GM10847 (cell line): ENCODE measurements around the gene SLC35G6.

Experiments used
- POLR2A ChIP-seq: IDR thresholded peaks from 2 replicates; pipeline ENCODE4 v1.6.1; 2011; ENCODE audit not compliant: insufficient read length; ENCODE audit errors: extremely low read depth

Gene SLC35G6

DNA sequence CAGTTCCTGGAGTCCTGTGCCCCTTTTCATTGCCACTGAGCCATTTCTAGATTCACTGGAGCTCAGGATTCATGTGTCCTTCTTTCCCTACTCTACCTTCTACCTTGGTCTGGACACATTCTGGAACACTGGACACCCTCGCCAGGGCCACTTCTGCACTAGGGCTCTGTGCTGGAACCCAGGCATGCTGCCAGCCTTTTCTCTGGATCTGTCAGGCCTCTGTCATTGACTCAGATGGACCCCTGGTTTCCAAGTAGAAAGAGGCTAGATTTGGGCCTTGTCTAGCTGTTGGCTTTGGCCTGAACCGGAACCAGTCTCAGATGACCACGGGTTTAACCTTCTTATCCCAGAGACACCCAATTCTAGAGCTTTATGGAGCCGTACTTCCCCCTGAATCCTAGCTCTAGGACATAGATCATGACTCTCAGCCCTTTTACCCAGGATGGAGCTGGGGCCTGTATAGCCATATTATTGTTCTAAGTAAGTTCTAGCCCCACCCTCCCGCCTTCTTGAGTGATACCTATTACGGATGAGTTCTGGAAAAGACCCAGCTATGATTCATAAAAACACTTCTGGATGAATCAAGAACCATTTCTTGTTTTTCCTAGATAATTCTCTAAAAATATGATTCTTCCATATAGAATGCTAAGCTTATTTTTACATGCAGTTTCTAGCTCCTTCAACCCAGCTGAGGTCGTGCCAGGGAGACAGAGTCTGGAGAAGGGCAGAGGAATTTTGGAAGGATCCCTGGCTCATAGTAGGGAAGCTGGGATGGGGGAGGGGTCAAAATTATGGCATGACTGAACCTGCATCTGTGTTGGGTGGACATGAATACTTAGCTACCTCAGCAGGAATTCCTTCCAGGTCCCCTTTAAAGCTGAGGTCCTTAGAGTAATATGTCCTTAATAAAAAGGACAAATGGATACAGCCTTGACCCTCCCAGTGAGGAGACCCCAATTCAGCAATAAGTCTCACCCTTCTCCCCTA, 37.5 kb upstream of the SLC35G6 start:
- TF ChIP-seq POLR2A: no peak

DNA sequence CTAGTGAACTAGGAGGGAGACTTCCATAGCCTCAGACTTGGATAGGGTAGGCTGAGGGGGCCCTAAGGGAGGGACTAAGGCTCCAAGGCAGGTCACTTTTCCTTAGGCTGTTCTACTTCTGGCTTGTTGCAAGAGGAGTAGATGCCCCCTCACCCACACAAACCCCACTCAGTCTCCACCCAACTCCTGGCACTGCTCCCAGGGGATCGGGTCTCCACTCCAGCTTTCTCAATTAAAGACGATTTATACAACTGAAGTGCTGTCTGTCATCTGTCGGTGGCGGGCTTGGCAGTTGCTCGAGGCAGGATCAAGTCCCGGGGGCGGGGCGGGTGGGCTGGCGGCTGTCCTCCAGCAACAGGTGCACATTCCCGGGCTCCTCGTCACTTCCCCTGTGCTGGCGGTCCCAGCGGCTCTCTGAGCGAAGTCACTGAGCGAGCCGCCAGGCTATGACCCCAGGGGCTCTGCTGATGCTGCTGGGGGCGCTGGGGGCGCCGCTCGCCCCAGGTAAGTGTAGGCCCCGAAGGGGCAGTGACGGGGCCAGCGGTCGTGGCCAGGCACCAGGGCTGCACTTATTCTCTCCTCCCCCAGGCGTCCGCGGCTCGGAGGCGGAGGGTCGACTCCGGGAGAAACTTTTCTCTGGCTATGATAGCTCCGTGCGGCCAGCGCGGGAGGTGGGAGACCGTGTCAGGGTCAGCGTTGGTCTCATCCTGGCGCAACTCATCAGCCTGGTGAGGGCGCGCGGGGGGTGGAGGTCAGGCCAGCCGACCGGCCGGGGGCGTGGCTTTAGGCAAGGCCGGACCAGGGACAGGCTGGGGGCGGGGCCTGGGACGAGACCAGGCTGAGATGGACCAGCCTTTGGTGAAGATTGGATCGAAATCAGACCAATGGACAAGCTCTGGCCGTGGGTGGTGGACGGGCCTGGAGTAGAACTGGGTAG, 36.3 kb upstream of the SLC35G6 start, which contains the start of gene CHRNB1:
Gene CHRNB1 (plus strand): TSS at position 380 of the 937 bp plus-strand sequence. CDS start 67 bp downstream, at position 447.
- no peak for TF ChIP-seq POLR2A

- TF ChIP-seq POLR2A: no peak
These were observed 35.7 kb upstream of the SLC35G6 start for GRCh38 chr17:7445619-7445968.

- no peak for TF ChIP-seq POLR2A
These were observed 32.8 kb upstream of the SLC35G6 start for GRCh38 chr17:7448461-7448860.

- TF ChIP-seq POLR2A: no peak
These were observed 21.2 kb upstream of the SLC35G6 start for GRCh38 chr17:7459961-7460545.

DNA sequence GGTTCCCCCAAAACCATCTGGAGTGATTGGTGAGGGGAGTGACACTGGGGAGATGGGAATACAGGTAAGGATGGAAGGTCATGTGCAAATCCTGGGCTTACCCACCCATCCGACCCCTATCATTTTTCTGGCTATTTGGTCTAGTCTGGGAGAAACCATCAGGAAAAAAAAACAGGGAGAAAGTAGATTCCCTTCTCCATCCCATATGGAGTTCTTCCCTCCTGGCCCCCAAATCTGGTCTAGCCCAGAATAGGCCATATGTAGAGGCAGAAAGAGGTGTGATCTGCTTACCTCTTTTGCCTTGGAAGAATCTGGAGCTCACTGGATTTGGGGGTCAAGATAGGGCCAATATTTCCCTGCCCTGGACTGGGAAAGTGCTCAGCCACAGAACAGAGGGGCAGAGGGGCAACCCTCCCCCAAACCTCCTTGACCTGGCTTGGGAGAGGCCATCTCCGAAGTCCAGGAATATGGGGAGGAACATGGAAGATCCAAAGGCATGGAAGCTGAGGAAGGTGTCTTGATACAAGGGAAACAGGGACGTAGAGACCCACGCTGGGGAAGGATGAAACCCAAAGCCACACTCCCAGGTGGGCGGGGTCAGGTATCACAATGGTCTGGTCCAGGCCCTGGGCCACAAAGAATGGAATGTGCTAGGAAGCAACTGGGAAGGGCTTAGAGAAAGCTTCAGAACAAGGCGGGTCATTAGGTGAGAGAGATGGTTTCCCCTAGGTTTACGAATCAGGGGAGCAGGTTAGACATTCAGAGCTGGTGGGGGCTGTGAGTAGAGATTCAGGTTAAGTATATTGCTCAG, 20.2 kb upstream of the SLC35G6 start:
- TF ChIP-seq POLR2A: no peak

- no peak for TF ChIP-seq POLR2A
These were observed 18.5 kb upstream of the SLC35G6 start for GRCh38 chr17:7462474-7463371.

GRCh38 chr17:7463372-7463846, 17.8 kb upstream of the SLC35G6 start:
- TF ChIP-seq POLR2A: no peak

DNA sequence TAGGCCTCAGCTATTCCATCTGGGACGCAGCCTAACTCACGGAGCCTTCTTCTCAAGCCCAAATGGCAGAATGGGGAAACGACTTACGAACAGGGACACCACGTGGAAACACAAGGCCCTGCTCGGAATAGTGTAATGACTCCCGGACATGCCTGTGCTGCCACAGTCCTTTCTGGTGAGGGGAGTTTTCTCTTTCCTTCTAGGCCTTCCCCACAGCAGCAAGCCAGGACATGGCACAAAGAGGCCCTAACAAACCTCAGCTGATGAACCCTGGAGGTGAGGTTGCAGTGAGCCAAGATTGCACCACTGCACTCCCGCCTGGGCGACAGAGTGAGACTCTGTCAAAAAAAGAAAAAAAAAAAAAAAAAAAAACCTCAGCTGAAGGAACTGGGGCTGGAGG, 17.2 kb upstream of the SLC35G6 start:
- TF ChIP-seq POLR2A: no peak

GRCh38 chr17:7465597-7466275, 15.5 kb upstream of the SLC35G6 start:
- TF ChIP-seq POLR2A: no peak

DNA sequence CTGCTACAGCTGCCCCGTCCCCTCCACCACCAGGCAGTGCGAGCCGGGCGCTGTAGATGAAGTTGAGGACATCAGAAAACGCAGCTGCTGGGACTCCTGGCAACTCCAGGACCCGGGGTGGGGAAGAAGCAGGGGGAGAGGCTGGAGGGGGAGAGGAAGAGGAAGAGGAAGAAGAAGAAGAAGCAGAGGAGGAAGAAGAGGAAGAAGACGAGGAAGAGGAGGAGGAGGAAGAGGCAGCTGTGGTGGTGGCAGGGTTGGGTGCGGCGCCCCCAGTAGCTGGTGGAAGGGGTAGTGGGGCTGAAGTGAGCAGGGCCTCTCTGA, 15.0 kb upstream of the SLC35G6 start:
- TF ChIP-seq POLR2A: no peak

DNA sequence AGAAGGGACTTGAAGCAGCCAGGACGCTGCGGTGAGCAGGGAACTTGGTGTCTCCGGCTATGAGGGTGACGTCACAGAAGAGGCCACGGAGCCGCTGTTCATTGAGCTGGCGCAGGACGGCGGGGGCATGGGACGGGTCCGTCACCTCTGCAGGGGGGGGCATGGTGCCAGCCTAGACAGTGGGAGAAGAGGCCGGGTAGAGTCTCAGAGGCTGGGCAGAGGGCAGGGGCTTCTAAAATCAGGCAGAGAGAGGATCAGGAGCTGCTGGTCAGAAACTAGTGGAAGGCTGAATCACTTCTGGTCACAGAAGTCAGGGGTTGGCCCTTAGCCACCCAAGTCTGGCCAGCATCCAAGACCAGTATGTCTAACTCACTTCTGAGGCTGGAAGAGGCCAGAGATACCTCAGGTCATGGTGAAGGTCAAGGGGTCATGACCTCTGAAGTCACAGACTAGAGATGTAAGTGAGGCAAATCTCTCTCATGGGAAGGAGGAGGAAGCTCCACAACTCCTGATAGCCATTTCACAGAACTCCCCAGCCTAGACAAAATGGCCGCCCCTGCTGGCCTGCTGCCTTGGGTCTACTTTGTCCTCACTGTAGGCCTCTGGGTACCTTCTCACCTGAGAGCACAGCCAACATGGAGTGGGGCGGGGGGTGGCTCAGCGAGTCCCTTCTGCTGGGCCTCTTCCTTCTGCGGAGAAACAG, 14.5 kb upstream of the SLC35G6 start:
- TF ChIP-seq POLR2A: no peak
